Trophoblast cell (in vitro differentiated cells and primary cell): ENCODE data around the gene VPS13D.

ENCODE experiments used
- DNase-seq, 2 donors: peaks; one replicate each; pipeline ENCODE4 v3.0.0-alpha.2; 2016
- H2AFZ ChIP-seq: 2 replicates; pipeline ENCODE4 v1.6.1; 2013; ENCODE audit warnings: low read length, moderate library complexity, mild to moderate bottlenecking; ENCODE audit not compliant: insufficient read depth, poor library complexity
- H2AK5ac ChIP-seq: 2 replicates; pipeline ENCODE4 v1.6.1; 2013; ENCODE audit warnings: mild to moderate bottlenecking, low read length
- H2BK120ac ChIP-seq: 2 replicates; pipeline ENCODE4 v1.6.1; 2013; ENCODE audit warnings: low read length, mild to moderate bottlenecking, moderate library complexity; ENCODE audit not compliant: insufficient read depth, poor library complexity
- H2BK12ac ChIP-seq: 2 replicates; pipeline ENCODE4 v1.6.1; 2013; ENCODE audit warnings: mild to moderate bottlenecking, low read length, moderate library complexity
- H2BK5ac ChIP-seq: 2 replicates; pipeline ENCODE4 v1.6.1; 2013; ENCODE audit warnings: low read length, low read depth, moderate library complexity, mild to moderate bottlenecking; ENCODE audit not compliant: poor library complexity
- H3K14ac ChIP-seq: 2 replicates; pipeline ENCODE4 v1.6.1; 2013; ENCODE audit warnings: mild to moderate bottlenecking, low read length
- H3K18ac ChIP-seq: 2 replicates; pipeline ENCODE4 v1.6.1; 2013; ENCODE audit warnings: mild to moderate bottlenecking, low read length
- H3K23ac ChIP-seq: 2 replicates; pipeline ENCODE4 v1.6.1; 2013; ENCODE audit warnings: low read length
- H3K27ac ChIP-seq: 2 replicates; pipeline ENCODE4 v1.5.1; 2013; ENCODE audit warnings: low read depth, mild to moderate bottlenecking, inconsistent platforms, low read length, moderate library complexity
- H3K27me3 ChIP-seq: 2 replicates; pipeline ENCODE4 v1.6.1; 2013; ENCODE audit warnings: inconsistent platforms, mild to moderate bottlenecking, low read length, moderate library complexity; ENCODE audit not compliant: insufficient read depth
- H3K36me3 ChIP-seq, 2 experiments: 1 replicate in 1 of 2; 2 replicates in 1 of 2; pipeline ENCODE4 v1.6.1; 2013; ENCODE audit warnings: low read length in 2 of 2, mild to moderate bottlenecking in 2 of 2, moderate library complexity in 1 of 2; ENCODE audit not compliant: insufficient read depth in 2 of 2, control insufficient read depth in 1 of 2
- H3K4ac ChIP-seq: 2 replicates; pipeline ENCODE4 v1.6.1; 2013; ENCODE audit warnings: low read depth, mild to moderate bottlenecking, low read length, moderate library complexity
- H3K4me1 ChIP-seq, 2 experiments: 1 replicate in 1 of 2; 2 replicates in 1 of 2; pipeline ENCODE4 v1.6.1; 2013; ENCODE audit warnings: low read length in 2 of 2, mild to moderate bottlenecking in 2 of 2, moderate library complexity in 1 of 2; ENCODE audit not compliant: insufficient read depth in 2 of 2, control insufficient read depth in 1 of 2
- H3K4me2 ChIP-seq: 2 replicates; pipeline ENCODE4 v1.6.1; 2013; ENCODE audit warnings: inconsistent platforms, mild to moderate bottlenecking, low read length, moderate library complexity
- H3K4me3 ChIP-seq: 2 replicates; pipeline ENCODE4 v1.5.1; 2013; ENCODE audit warnings: mild to moderate bottlenecking, low read depth, low read length, inconsistent platforms
- H3K79me1 ChIP-seq: one replicate; pipeline ENCODE4 v1.6.1; 2013; ENCODE audit warnings: low read length
- H3K79me2 ChIP-seq: 2 replicates; pipeline ENCODE4 v1.6.1; 2013; ENCODE audit warnings: low read length, mild to moderate bottlenecking; ENCODE audit not compliant: control insufficient read depth, insufficient read depth, poor library complexity
- H3K9ac ChIP-seq: 2 replicates; pipeline ENCODE4 v1.6.1; 2013; ENCODE audit warnings: mild to moderate bottlenecking, low read length
- H3K9me3 ChIP-seq: 2 replicates; pipeline ENCODE4 v1.6.1; 2013; ENCODE audit warnings: low read depth, mild to moderate bottlenecking, control low read depth, inconsistent platforms, low read length; ENCODE audit not compliant: insufficient read depth
- H4K12ac ChIP-seq: 2 replicates; pipeline ENCODE4 v1.6.1; 2013; ENCODE audit warnings: low read depth, mild to moderate bottlenecking, low read length, moderate library complexity
- H4K8ac ChIP-seq: 2 replicates; pipeline ENCODE4 v1.6.1; 2013; ENCODE audit warnings: low read depth, mild to moderate bottlenecking, low read length, moderate library complexity
- H4K91ac ChIP-seq: one replicate; pipeline ENCODE4 v1.6.1; 2013; ENCODE audit warnings: low read depth, mild to moderate bottlenecking, low read length, moderate library complexity
- WGBS: extraction: QIAGEN DNeasy Blood & Tissue Kit; methylation state at CpG from one replicate; pipeline ENCODE4 v1.1.7; 2013; ENCODE audit warnings: missing lambda C conversion rate; ENCODE audit not compliant: insufficient read length, insufficient coverage; ENCODE audit errors: extremely low coverage; 5-methylcytosine and 5-hydroxymethylcytosine counted together

VPS13D gene

GRCh38 chr1:12208271-12208670 lies 21.6 kb upstream of the VPS13D start:
- H2BK5ac ChIP-seq: no peak overlapping the region
- peak overlapping the region; percentile 1 for H2AK5ac ChIP-seq
- H4K91ac ChIP-seq: no peak overlapping the region
- no peak overlapping the region for H4K12ac ChIP-seq
- H2AFZ ChIP-seq: no peak overlapping the region
- no peaks in the 10 kb centered on the region for H3K9me3 ChIP-seq
- H3K27ac ChIP-seq: no peak overlapping the region
- H3K14ac ChIP-seq: no peak overlapping the region
- no peaks in the 10 kb centered on the region for H3K79me2 ChIP-seq
- H3K4ac ChIP-seq: no peak overlapping the region
- DNase-seq: no peak
- no peaks in the 10 kb centered on the region for H3K27me3 ChIP-seq
- H3K79me1 ChIP-seq: no peaks in the 10 kb centered on the region
- H3K36me3 ChIP-seq: no peaks in the 10 kb centered on the region
- no peak overlapping the region for H3K18ac ChIP-seq
- H3K23ac ChIP-seq: no peak overlapping the region
- no CpG with 5 or more reads among the region's 6 CpGs for WGBS
- no peak overlapping the region for H3K4me2 ChIP-seq
- H2BK120ac ChIP-seq: no peak overlapping the region
- H3K4me1 ChIP-seq: no peaks in the 10 kb centered on the region
- H3K9ac ChIP-seq: no peak overlapping the region
- H4K8ac ChIP-seq: no peak overlapping the region
- no peak overlapping the region for H2BK12ac ChIP-seq
- no peak overlapping the region for H3K4me3 ChIP-seq

GRCh38 chr1:12208764-12209494 lies 20.9 kb upstream of the VPS13D start:
- H3K79me1 ChIP-seq: no peaks in the 10 kb centered on the region
- no peaks in the 10 kb centered on the region for H3K36me3 ChIP-seq
- H2BK5ac ChIP-seq: no peak overlapping the region

GRCh38 chr1:12209495-12209832 lies 20.4 kb upstream of the VPS13D start:
- Histone ChIP-seq H3K14ac (no peak overlapping the region), H3K4ac (no peak overlapping the region), H4K12ac (no peak overlapping the region), H2BK12ac (no peak overlapping the region), H3K27me3 (no peaks in the 10 kb centered on the region), H2AK5ac (no peak overlapping the region), H3K36me3 (no peaks in the 10 kb centered on the region), H3K4me3 (no peak overlapping the region), H2AFZ (no peak overlapping the region), H4K91ac (no peak overlapping the region), H4K8ac (no peak overlapping the region), H3K18ac (no peak overlapping the region), H3K9ac (no peak overlapping the region), H3K4me1 (no peaks in the 10 kb centered on the region), H3K27ac (no peak overlapping the region), H3K79me1 (no peaks in the 10 kb centered on the region), H2BK5ac (no peak overlapping the region), H3K4me2 (no peak overlapping the region), H3K9me3 (no peaks in the 10 kb centered on the region), H3K79me2 (no peaks in the 10 kb centered on the region), H3K23ac (no peak overlapping the region), H2BK120ac (no peak overlapping the region)
- no CpG with 5 or more reads among the region's 3 CpGs for WGBS
- no peak for DNase-seq

More at GRCh38 chr1:12208764-12209494, 20.9 kb upstream of the VPS13D start:
- no peak overlapping the region for H2BK120ac ChIP-seq
- H2BK12ac ChIP-seq: no peak overlapping the region
- no peaks in the 10 kb centered on the region for H3K79me2 ChIP-seq
- no peak overlapping the region for H3K9ac ChIP-seq
- no peak overlapping the region for H3K4me2 ChIP-seq
- H3K4me3 ChIP-seq: no peak overlapping the region
- no peak overlapping the region for H2AFZ ChIP-seq
- DNase-seq: peak; percentile 74 to 92
- H3K18ac ChIP-seq: no peak overlapping the region
- no peak overlapping the region for H2AK5ac ChIP-seq
- H3K27me3 ChIP-seq: no peaks in the 10 kb centered on the region
- no CpG with 5 or more reads among the region's 14 CpGs for WGBS
- H4K12ac ChIP-seq: no peak overlapping the region
- H3K9me3 ChIP-seq: no peaks in the 10 kb centered on the region
- no peak overlapping the region for H3K23ac ChIP-seq
- no peak overlapping the region for H4K8ac ChIP-seq
- no peak overlapping the region for H3K4ac ChIP-seq
- H3K4me1 ChIP-seq: no peaks in the 10 kb centered on the region
- H3K14ac ChIP-seq: no peak overlapping the region
- H4K91ac ChIP-seq: no peak overlapping the region
- no peak overlapping the region for H3K27ac ChIP-seq

- Histone ChIP-seq H2BK120ac (no peak overlapping the region), H3K9me3 (peaks cover 4% of the 10 kb centered on the region), H2AK5ac (no peak overlapping the region), H4K8ac (no peak overlapping the region), H3K4ac (no peak overlapping the region), H2BK5ac (no peak overlapping the region), H3K36me3 (no peaks in the 10 kb centered on the region), H3K18ac (no peak overlapping the region), H2AFZ (no peak overlapping the region), H2BK12ac (no peak overlapping the region), H3K4me2 (no peak overlapping the region), H4K91ac (no peak overlapping the region), H3K79me2 (no peaks in the 10 kb centered on the region), H4K12ac (no peak overlapping the region), H3K79me1 (no peaks in the 10 kb centered on the region), H3K4me1 (no peaks in the 10 kb centered on the region), H3K27ac (no peak overlapping the region), H3K9ac (no peak overlapping the region), H3K23ac (no peak overlapping the region), H3K27me3 (no peaks in the 10 kb centered on the region), H3K4me3 (no peak overlapping the region), H3K14ac (no peak overlapping the region)
- no peak for DNase-seq
- WGBS: no CpG with 5 or more reads among the region's 12 CpGs
These were observed 14.5 kb upstream of the VPS13D start for GRCh38 chr1:12215118-12215961.
